GM10248 (cell line): Measurements from ENCODE around the gene PPP1CC.

Experiments used
- CTCF ChIA-PET: fragments of 300-600 bp; sonication (Branson Sonifier 250); formaldehyde crosslinking; extraction: SDS; loops from one replicate; lab custom pipeline; 2021; ENCODE audit warnings: antibody characterized with exemption; lab: Yijun Ruan, JAX
- POLR2A ChIA-PET: fragments of 350-650 bp; sonication (Branson Sonifier 250); formaldehyde crosslinking; extraction: SDS; loops from one replicate; lab custom pipeline; 2020; ENCODE audit warnings: antibody characterized with exemption; lab: Yijun Ruan, JAX
- DNase-seq: peaks from one replicate; pipeline ENCODE4 v3.0.0; 2012; ENCODE audit errors: extremely low spot score
- TF ChIP-seq, protein P1 (sequence below): IDR thresholded peaks from 2 replicates; pipeline ENCODE4 v1.5.1; 2012; ENCODE audit warnings: mild to moderate bottlenecking, low read depth; ENCODE audit errors: extremely low read depth, missing control alignments, control extremely low read depth

The PPP1CC gene

DNA sequence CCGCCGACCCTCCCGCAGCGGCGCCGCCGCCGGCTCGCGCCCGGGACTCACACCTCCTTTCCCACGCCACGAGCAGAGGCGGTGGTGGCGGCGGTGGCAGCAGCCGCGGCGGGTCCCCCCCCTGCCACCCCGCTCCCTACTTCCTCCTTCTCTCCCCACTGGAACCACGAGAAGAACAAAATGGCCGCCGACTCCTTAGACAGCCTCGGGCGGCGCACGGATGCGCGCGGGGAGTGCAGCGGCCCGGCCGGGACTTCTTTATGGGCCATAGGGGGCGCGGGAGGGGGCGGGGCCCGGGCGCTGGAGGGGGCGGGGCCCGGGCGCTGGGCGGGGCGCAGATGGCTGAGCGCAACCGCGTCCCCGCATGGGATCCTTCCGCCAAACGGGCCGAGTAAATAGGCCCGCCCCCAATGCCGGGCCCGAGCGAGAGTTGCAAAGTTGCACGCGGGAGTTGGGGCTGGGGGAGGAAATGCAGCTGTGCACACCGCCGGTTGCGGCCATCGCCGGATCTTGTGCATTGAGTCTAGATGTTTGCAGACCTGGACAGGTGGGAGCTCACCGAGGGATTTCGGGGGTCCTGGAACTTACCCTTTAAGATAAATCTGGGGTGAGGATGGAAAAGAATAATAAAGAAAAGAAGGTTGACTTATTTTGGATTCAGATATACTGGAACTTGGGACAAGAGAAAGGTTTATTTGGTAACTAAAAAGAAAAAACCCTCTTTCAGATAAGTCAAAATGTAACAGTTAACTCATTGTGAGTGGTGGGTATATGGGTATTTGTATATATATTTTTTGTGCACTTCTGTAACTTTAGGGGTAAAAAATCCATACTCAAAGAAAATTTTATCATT is at the start of gene PPP1CC:
TSS of gene PPP1CC (minus strand) at position 174 of the 853 bp plus-strand sequence. CDS start 184 bp downstream, outside the sequence.
- POLR2A ChIA-PET: no interaction called here
- TF ChIP-seq, protein P1, sequence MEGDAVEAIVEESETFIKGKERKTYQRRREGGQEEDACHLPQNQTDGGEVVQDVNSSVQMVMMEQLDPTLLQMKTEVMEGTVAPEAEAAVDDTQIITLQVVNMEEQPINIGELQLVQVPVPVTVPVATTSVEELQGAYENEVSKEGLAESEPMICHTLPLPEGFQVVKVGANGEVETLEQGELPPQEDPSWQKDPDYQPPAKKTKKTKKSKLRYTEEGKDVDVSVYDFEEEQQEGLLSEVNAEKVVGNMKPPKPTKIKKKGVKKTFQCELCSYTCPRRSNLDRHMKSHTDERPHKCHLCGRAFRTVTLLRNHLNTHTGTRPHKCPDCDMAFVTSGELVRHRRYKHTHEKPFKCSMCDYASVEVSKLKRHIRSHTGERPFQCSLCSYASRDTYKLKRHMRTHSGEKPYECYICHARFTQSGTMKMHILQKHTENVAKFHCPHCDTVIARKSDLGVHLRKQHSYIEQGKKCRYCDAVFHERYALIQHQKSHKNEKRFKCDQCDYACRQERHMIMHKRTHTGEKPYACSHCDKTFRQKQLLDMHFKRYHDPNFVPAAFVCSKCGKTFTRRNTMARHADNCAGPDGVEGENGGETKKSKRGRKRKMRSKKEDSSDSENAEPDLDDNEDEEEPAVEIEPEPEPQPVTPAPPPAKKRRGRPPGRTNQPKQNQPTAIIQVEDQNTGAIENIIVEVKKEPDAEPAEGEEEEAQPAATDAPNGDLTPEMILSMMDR: no peak

DNA sequence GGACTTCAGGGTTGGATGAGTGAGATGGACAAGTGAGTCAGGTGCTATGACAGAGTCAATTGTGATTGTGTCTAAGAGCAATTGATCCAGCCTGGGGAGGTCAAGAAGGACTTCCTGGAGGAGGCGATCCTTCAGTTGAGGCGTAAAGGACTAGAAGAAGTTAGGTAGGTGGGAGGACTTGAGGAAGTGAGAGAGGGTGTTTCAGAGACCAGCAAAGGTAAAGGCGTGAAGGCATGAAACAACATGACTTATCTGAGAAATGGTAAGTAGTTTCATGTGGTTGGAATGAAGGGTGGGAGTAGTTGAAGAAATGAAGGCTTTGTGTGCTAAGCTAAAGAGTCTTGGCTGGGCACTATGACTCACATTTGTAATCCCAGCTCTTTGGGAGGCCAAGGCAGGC is 48.9 kb upstream of the PPP1CC start:
- ChIA-PET CTCF (no interaction called here), POLR2A (no interaction called here)
- TF ChIP-seq, protein P1: no peak
- no peak for DNase-seq

More for the DNA sequence above, at the start of gene PPP1CC:
- CTCF ChIA-PET: no interaction called here
- DNase-seq: peak; percentile 95

DNA sequence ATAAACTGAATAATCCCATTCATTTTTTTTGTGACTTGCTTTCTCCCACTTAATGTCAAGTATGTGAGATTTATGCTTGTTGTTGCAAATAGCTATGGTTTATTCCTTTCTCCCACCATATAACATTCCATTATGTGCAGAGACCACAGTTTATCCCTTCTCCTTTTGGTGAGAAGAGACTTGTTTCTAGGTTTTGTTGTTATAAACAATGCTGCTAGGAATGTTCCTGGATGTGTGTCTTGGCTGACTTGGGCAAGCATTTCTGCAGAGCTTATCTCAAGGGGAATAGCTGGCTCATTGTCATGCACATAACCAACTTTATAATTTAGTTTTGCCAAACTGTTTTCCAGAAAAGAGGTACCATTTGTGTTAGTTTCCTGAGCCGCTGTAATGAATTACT is 47.6 kb upstream of the PPP1CC start:
- POLR2A ChIA-PET: no interaction called here
- CTCF ChIA-PET: interaction anchor here (0.9 to 1.2 kb wide), 2 partner anchors 36 to 103 kb away, joined by 3 to 4 read pairs; no protein-coding TSS in a partner anchor
- no peak for DNase-seq
- TF ChIP-seq, protein P1: no peak

DNA sequence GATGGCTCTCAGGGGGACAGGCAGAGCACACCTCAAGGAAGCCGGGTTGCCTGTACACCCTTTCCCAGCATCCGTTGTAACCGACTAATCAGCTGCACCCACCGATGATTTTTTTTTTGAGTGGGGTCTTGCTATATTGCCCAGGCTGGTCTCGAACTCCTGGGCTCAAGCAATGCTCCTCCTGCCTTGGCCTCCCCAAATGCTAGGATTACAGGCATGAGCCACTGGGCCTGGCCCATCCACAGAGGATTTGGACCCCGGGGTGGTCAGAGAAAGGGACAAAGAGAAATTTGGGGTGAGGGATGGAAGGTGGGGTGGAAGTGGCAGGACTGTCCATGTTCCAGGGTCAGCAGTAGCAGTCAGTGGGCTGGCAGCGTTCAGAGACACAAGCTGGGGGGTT is 43.3 kb upstream of the PPP1CC start:
- no peak for DNase-seq
- ChIA-PET CTCF (interaction anchor here (0.9 to 1.6 kb wide), 5 partner anchors 8 to 183 kb away, joined by 3 to 4 read pairs (median 4); no protein-coding TSS in a partner anchor), POLR2A (interaction anchor here (0.5 kb wide), 1 partner anchor 20 kb away, joined by 3 read pairs; no protein-coding TSS in a partner anchor)
- TF ChIP-seq, protein P1: no peak

DNA sequence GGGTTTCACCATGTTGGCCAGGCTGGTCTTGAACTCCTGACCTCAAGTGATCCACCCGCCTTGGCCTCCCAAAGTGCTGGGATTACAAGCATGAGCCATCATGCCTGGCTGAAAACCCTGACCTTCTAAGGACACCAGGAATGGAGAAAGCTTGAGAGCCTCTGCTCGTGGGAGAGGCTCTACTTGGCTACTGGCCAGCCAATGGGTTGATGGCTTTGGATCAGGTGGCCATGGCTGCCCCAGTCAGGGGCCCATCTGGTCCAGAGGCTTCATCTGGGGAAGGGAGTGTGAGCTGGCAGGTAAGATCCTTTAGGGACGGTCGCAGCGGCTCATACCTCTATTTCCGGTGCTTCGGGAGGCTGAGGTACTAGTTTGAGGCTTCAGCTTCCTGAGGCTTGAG is 42.5 kb upstream of the PPP1CC start:
- POLR2A ChIA-PET: interaction anchor here (0.5 kb wide), 1 partner anchor 21 kb away, joined by 3 read pairs; no protein-coding TSS in a partner anchor
- DNase-seq: no peak
- TF ChIP-seq, protein P1: no peak
- CTCF ChIA-PET: interaction anchor here (0.8 to 1.6 kb wide), 3 partner anchors 10 to 183 kb away, joined by 3 to 4 read pairs (median 4); no protein-coding TSS in a partner anchor

DNA sequence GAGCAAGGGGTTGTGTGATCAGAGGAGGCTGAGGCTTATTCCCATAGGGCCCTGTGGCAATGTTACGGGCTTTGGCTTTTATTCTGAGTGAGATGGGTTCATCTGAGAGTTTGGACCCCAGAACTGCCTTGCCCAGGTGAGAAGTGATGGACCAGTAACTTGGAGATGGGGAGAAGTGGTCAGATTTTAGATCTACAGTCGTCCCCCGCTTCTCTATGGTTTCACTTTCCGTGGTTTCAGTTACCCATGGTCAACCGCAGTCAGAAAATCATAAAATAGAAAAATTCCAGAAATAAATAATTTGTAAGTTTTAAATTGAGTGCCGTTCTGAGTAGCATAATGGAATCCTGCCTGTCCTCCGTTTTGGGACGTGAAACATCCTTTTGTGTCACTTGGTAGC is 40.2 kb upstream of the PPP1CC start:
- POLR2A ChIA-PET: no interaction called here
- CTCF ChIA-PET: no interaction called here
- TF ChIP-seq, protein P1: no peak
- no peak for DNase-seq
